GM12878 (cell line): ENCODE measurements around the gene VAV2. TPM values are rescaled to one million over a fixed set of nuclear protein-coding genes. Genes with fewer than 3 reads are reported as not detected.

Experiments used
- ATAC-seq: fragments of 200-7000 bp; cut with Tn5 transposase; 3 replicates; pipeline ENCODE4 v1.9.1; 2020; ENCODE audit warnings: mild to moderate bottlenecking, moderate library complexity
- BruUV-seq: library from RNA; stranded (reverse); fragments of 400-500 nt; replicated peaks from 2 replicates; lab custom pipeline; 2021; lab: Mats Ljungman, UMichigan
- CTCF ChIA-PET: fragments of 300-600 bp; sonication (Branson Sonifier 250); formaldehyde crosslinking; extraction: SDS; loops from one replicate; lab custom pipeline; 2021; ENCODE audit warnings: inconsistent platforms; lab: Yijun Ruan, JAX
- POLR2A ChIA-PET: fragments of 350-600 bp; formaldehyde crosslinking; extraction: SDS; loops from one replicate; lab custom pipeline; 2021; ENCODE audit warnings: inconsistent platforms; lab: Charles Lee
- RAD21 ChIA-PET: fragments of 300-600 bp; sonication (Branson Sonifier 250); formaldehyde crosslinking; loops from one replicate; lab custom pipeline; 2023; ENCODE audit warnings: antibody characterized with exemption; ENCODE audit not compliant: unreplicated experiment; lab: Charles Lee
- SMC1A ChIA-PET: fragments of 300-600 bp; sonication (Branson Sonifier 250); formaldehyde crosslinking; loops from one replicate; lab custom pipeline; 2023; ENCODE audit not compliant: unreplicated experiment, uncharacterized antibody; lab: Charles Lee
- DNase-seq: peaks from one replicate; pipeline ENCODE4 v3.0.0-alpha.2; 2011; ENCODE audit warnings: low read depth, low spot score
- FAIRE-seq: peaks from 3 replicates; lab custom pipeline; 2011; peaks lifted over from hg19 to GRCh38; lab: Jason Lieb, UNC
- H2AFZ ChIP-seq: 2 replicates; pipeline ENCODE4 v1.6.0; 2011; ENCODE audit warnings: low read depth, low read length, control low read depth; ENCODE audit not compliant: control insufficient read depth
- H3K27ac ChIP-seq: 2 replicates; pipeline ENCODE4 v1.5.1; 2011; ENCODE audit warnings: control low read depth; ENCODE audit not compliant: control insufficient read depth, insufficient read depth
- H3K27me3 ChIP-seq, 2 experiments: replicated peaks in 1 of 2; 2 replicates each; pipeline versions ENCODE4 v1.6.0 to v1.6.1; 2011; ENCODE audit warnings: low read length in 1 of 2; ENCODE audit not compliant: control insufficient read depth in 2 of 2, insufficient read depth in 2 of 2
- H3K36me3 ChIP-seq, 2 experiments: 2 replicates each; pipeline ENCODE4 v1.5.1; 2011; ENCODE audit warnings: low read length in 1 of 2; ENCODE audit not compliant: control insufficient read depth in 2 of 2, insufficient read depth in 2 of 2
- H3K4me1 ChIP-seq: 2 replicates; pipeline ENCODE4 v1.6.1; 2011; ENCODE audit warnings: mild to moderate bottlenecking, low read length, moderate library complexity, mixed read lengths; ENCODE audit not compliant: control insufficient read depth, insufficient read depth
- H3K4me2 ChIP-seq: 2 replicates; pipeline ENCODE4 v1.6.0; 2011; ENCODE audit warnings: control low read depth; ENCODE audit not compliant: control insufficient read depth, insufficient read depth
- H3K4me3 ChIP-seq: fragments of 200-600 bp; sonication (generic); 2 replicates; pipeline ENCODE4 v1.5.1; 2016
- H3K79me2 ChIP-seq: 2 replicates; pipeline ENCODE4 v1.6.0; 2011; ENCODE audit warnings: low read length; ENCODE audit not compliant: control insufficient read depth, insufficient read depth
- H3K9ac ChIP-seq: 2 replicates; pipeline ENCODE4 v1.8.0; 2011; ENCODE audit warnings: low read length, control low read depth, mixed read lengths; ENCODE audit not compliant: control insufficient read depth, insufficient read depth
- H3K9me3 ChIP-seq: replicated peaks from 3 replicates; pipeline ENCODE4 v1.5.1; 2011; ENCODE audit warnings: mild to moderate bottlenecking, low read length; ENCODE audit not compliant: control insufficient read depth, insufficient read depth
- H4K20me1 ChIP-seq: 2 replicates; pipeline ENCODE4 v1.6.0; 2011; ENCODE audit not compliant: control insufficient read depth, insufficient read depth
- CTCF ChIP-seq, 3 experiments: IDR thresholded peaks in 2 of 3; conservative IDR thresholded peaks in 1 of 3; 2 replicates each; pipeline ENCODE4 v1.5.1; 2011; ENCODE audit warnings: low read depth in 3 of 3, low read length in 3 of 3, mild to moderate bottlenecking in 3 of 3, control low read depth in 2 of 3, moderate library complexity in 2 of 3, inconsistent platforms in 1 of 3, mixed read lengths in 1 of 3; ENCODE audit not compliant: control insufficient read depth in 2 of 3, insufficient read depth in 1 of 3; ENCODE audit errors: extremely low read depth in 1 of 3
- CUX1 ChIP-seq: IDR thresholded peaks from 2 replicates; pipeline ENCODE4 v1.6.1; 2012; ENCODE audit warnings: improper control_type of control experiment, low read depth, low read length; ENCODE audit not compliant: insufficient replicate concordance
- EED ChIP-seq: sonication (generic); IDR thresholded peaks from 2 replicates; pipeline ENCODE4 v1.6.1; 2016; ENCODE audit warnings: antibody characterized with exemption, low read depth
- ETV6 ChIP-seq, 2 experiments: fragments of 450-650 bp in 1 of 2; IDR thresholded peaks in 1 of 2; conservative IDR thresholded peaks in 1 of 2; 2 replicates each; pipeline ENCODE4 v1.6.1; 2014; ENCODE audit warnings: antibody characterized with exemption in 1 of 2, borderline replicate concordance in 1 of 2, low read depth in 1 of 2, mild to moderate bottlenecking in 1 of 2, moderate library complexity in 1 of 2
- IRF5 ChIP-seq: fragments of 450-650 bp; IDR thresholded peaks from 2 replicates; pipeline ENCODE4 v1.6.1; 2017; ENCODE audit warnings: borderline replicate concordance
- MEF2A ChIP-seq: IDR thresholded peaks from 2 replicates; pipeline ENCODE4 v1.6.1; 2011; ENCODE audit warnings: low read depth, mild to moderate bottlenecking, low read length, moderate library complexity; ENCODE audit not compliant: insufficient read depth
- NFYA ChIP-seq: IDR thresholded peaks from 2 replicates; pipeline ENCODE4 v1.6.1; 2011; ENCODE audit warnings: low read depth, mild to moderate bottlenecking, low read length, improper control_type of control experiment, borderline replicate concordance
- NR2C1 ChIP-seq: fragments of 450-650 bp; IDR thresholded peaks from 2 replicates; pipeline ENCODE4 v1.6.1; 2017; ENCODE audit warnings: antibody characterized with exemption, mild to moderate bottlenecking, moderate library complexity
- RB1 ChIP-seq: fragments of 450-650 bp; formaldehyde crosslinking; IDR thresholded peaks from 2 replicates; pipeline ENCODE4 v1.6.1; 2017; ENCODE audit warnings: mild to moderate bottlenecking, borderline replicate concordance
- SP1 ChIP-seq: IDR thresholded peaks from one replicate; pipeline ENCODE4 v1.6.1; 2011; ENCODE audit warnings: low read depth, low read length
- SUZ12 ChIP-seq: fragments of 200-600 bp; sonication (generic); IDR thresholded peaks from one replicate; pipeline ENCODE4 v1.6.1; 2018; ENCODE audit warnings: antibody characterized with exemption, mild to moderate bottlenecking; ENCODE audit not compliant: unreplicated experiment
- TARDBP ChIP-seq: IDR thresholded peaks from 2 replicates; pipeline ENCODE4 v1.6.1; 2016; ENCODE audit warnings: borderline replicate concordance
- WGBS: methylation state at CpG from one replicate; pipeline ENCODE4 v1.1.6; 2016; ENCODE audit warnings: low lambda C conversion rate; ENCODE audit not compliant: insufficient replicate concordance, insufficient coverage; ENCODE audit errors: missing lambda C conversion rate; 5-methylcytosine and 5-hydroxymethylcytosine counted together
- in situ Hi-C: fragments of 300-500 bp; cut with MboI; formaldehyde crosslinking; loops from 9 replicates; pipeline ENCODE4 v1.14.3; 2018; ENCODE audit warnings: mixed read lengths
- intact Hi-C: fragments of 100-400 bp; cut with micrococcal nuclease; formaldehyde crosslinking; loops from one replicate; pipeline ENCODE4 v1.14.2; 2022; ENCODE audit not compliant: unreplicated experiment
- polyA plus RNA-seq, 11 experiments: library from polyadenylated mRNA; depleted of rRNA in 4 of 11; unstranded in 6 of 11; stranded (reverse) in 5 of 11; fragments of >200 nt; fragmentation: Nextera tagmentation in 4 of 11; fragmentation: Illumina TruSeq in 1 of 11; extraction: Ambion mirVana in 4 of 11; extraction: Trizol in 1 of 11; gene quantifications; 1 replicate in 1 of 11; 2 replicates in 10 of 11; pipeline versions ENCODE4 v1.2.1 to v1.2.3, GENCODE V29; 2011 to 2016; ENCODE audit warnings: inconsistent platforms in 2 of 11, missing spikeins in 2 of 11, low read depth in 1 of 11
- total RNA-seq, 4 experiments: library from RNA; depleted of rRNA in 3 of 4; stranded (reverse); fragments of >200 nt in 3 of 4; fragmentation: Illumina TruSeq in 1 of 4; extraction: Trizol in 1 of 4; gene quantifications; 2 replicates each; pipeline versions ENCODE4 v1.2.1 to v1.2.3, GENCODE V29; 2013 to 2021

Gene VAV2
- total and polyA plus RNA-seq, 10 of the 15 experiments (the other 5 are each of a cell fraction or from before 2014, with no cell fraction given): 0.13 to 43.9 (median 16.9) TPM

- no peak for TF ChIP-seq IRF5
- TF ChIP-seq ETV6 (conservative IDR thresholded peaks at IDR 0.05 in 1 of 2, IDR thresholded peaks at IDR 0.05 in 1 of 2; ENCODE audit: borderline replicate concordance in 1 of 2, low read depth in 1 of 2): no peak
- TF ChIP-seq NR2C1: no peak
- no peak for TF ChIP-seq NFYA
Measured at GRCh38 chr9:133999851-134000265, 7.7 kb upstream of the VAV2 start (continued).

GRCh38 chr9:133998915-133999595 is 6.9 kb upstream of the VAV2 start:
- Histone ChIP-seq H3K4me3 (no peak overlapping the region), H3K27me3 (no peaks in the 10 kb centered on the region), H3K9me3 (no peaks in the 10 kb centered on the region), H2AFZ (no peak overlapping the region), H4K20me1 (no peaks in the 10 kb centered on the region), H3K79me2 (no peaks in the 10 kb centered on the region), H3K36me3 (no peaks in the 10 kb centered on the region), H3K27ac (no peak overlapping the region), H3K4me1 (peaks cover 3% of the 10 kb centered on the region), H3K4me2 (no peak overlapping the region), H3K9ac (no peak overlapping the region)
- SMC1A ChIA-PET: no interaction called here
- intact Hi-C loops (no loop called here), in situ Hi-C loops (no loop called here)
- no peak for DNase-seq
- no peak for FAIRE-seq
- POLR2A ChIA-PET: no interaction called here
- no CpG with 5 or more reads among the region's 1 CpG for WGBS
- RAD21 ChIA-PET: no interaction called here
- BruUV-seq: no TSS peak
- no peak for ATAC-seq
- CTCF ChIA-PET: interaction anchor here (0.5 kb wide), 1 partner anchor 161 kb away, joined by 4 read pairs; no protein-coding TSS in a partner anchor
- no peak for TF ChIP-seq RB1
- no peak for TF ChIP-seq SUZ12
- TF ChIP-seq CUX1: no peak
- no peak for TF ChIP-seq TARDBP
- no peak for TF ChIP-seq MEF2A
- TF ChIP-seq SP1: no peak
- no peak for TF ChIP-seq CTCF (IDR thresholded peaks at IDR 0.05 in 2 of 3, conservative IDR thresholded peaks at IDR 0.05 in 1 of 3; ENCODE audit: control insufficient read depth in 2 of 3, extremely low read depth in 1 of 3, insufficient read depth in 1 of 3, low read depth in 3 of 3, low read length in 3 of 3)
- no peak for TF ChIP-seq EED
